ENCODE results near the gene C1orf115. TPM values are rescaled to one million over a fixed set of nuclear protein-coding genes. Genes with fewer than 3 reads are reported as not detected.

Gene C1orf115
- polyA plus RNA-seq, 4 donors, result 22.9 to 26.2 (median 23.9) TPM

Other genes with a start within 250 kb of the C1orf115 start
- 10 to 100 TPM in 2 of 4 donors, 1 to 10 TPM in 2; 9.4 to 10.3 (median 10.0) TPM for gene MARK1, start 162.2 kb upstream of the C1orf115 start, polyA plus RNA-seq (ENCODE audit: insufficient read length in 4 of 4)
- 10 to 100 TPM; 45.3 to 55.4 (median 49.8) TPM for gene MTARC2, start 58.0 kb downstream of the C1orf115 start, polyA plus RNA-seq (ENCODE audit: insufficient read length in 4 of 4)
- 10 to 100 TPM; 17.8 to 26.9 (median 19.1) TPM for gene MTARC1, start 96.5 kb downstream of the C1orf115 start, polyA plus RNA-seq (ENCODE audit: insufficient read length in 4 of 4)
- gene HLX, start 189.1 kb downstream of the C1orf115 start, polyA plus RNA-seq (ENCODE audit: insufficient read length in 4 of 4), result 10 to 100 TPM in 1 of 4 donors, 1 to 10 TPM in 3; 8.8 to 12.0 (median 9.7) TPM